Measurements from ENCODE around the gene ADAMTSL1. TPM values are rescaled to one million over a fixed set of nuclear protein-coding genes. Genes with fewer than 3 reads are reported as not detected.

The ADAMTSL1 gene
- total and polyA plus RNA-seq, 2 of the 8 experiments (the other 6 are each of a cell fraction or from before 2014, with no cell fraction given): 0.84 to 1.1 TPM

- TF ChIP-seq CREB1 (IDR thresholded peaks at IDR 0.05) (no peak), GABPA (IDR thresholded peaks at IDR 0.05; ENCODE audit: borderline replicate concordance, insufficient read depth, low read length) (no peak)
These were observed 233.1 kb downstream of the ADAMTSL1 start (continued) for GRCh38 chr9:18707061-18707461.

Data from H1 (cell line).